NCI-H187 treated with DMSO at 0.1 percent for 48 hours (cell line): Measurements from ENCODE around the gene LYRM1.
"Not testable (repeated sequence)": the region's sequence is repeated elsewhere in the genome, so short reads cannot be mapped to it uniquely, and the experiment has no call there.

Experiments
- DNase-seq: peaks from one replicate; lab custom pipeline; 2025; lab: John Stamatoyannopoulos, UW

LYRM1 gene

GRCh38 chr16:20937736-20938135, 37.2 kb downstream of the LYRM1 start:
- DNase-seq, result no peak

GRCh38 chr16:20938426-20938825, 37.9 kb downstream of the LYRM1 start:
- no peak for DNase-seq

GRCh38 chr16:20939611-20940010, 39.0 kb downstream of the LYRM1 start:
- DNase-seq, result no peak

GRCh38 chr16:20940871-20941635, 40.5 kb downstream of the LYRM1 start:
- no peak for DNase-seq

GRCh38 chr16:20941636-20941926, 41.0 kb downstream of the LYRM1 start:
- no peak for DNase-seq

GRCh38 chr16:20942256-20942655, 41.7 kb downstream of the LYRM1 start:
- no peak for DNase-seq

GRCh38 chr16:20944861-20945574, 44.4 kb downstream of the LYRM1 start:
- DNase-seq, result no peak

GRCh38 chr16:20945575-20945875, 45.0 kb downstream of the LYRM1 start:
- DNase-seq, result not testable (repeated sequence)

- no peak for DNase-seq
These were observed 45.6 kb downstream of the LYRM1 start for GRCh38 chr16:20946015-20946629.

GRCh38 chr16:20948444-20948843, 47.9 kb downstream of the LYRM1 start:
- no peak for DNase-seq

GRCh38 chr16:20949660-20950059, 49.1 kb downstream of the LYRM1 start:
- DNase-seq, result no peak

- DNase-seq, result no peak
These were observed 49.7 kb downstream of the LYRM1 start for GRCh38 chr16:20950294-20950693.

GRCh38 chr16:20952139-20952920, 51.8 kb downstream of the LYRM1 start:
- no peak for DNase-seq

- no peak for DNase-seq
These were observed 54.0 kb downstream of the LYRM1 start for GRCh38 chr16:20954574-20954973.

GRCh38 chr16:20956319-20956718, 55.7 kb downstream of the LYRM1 start:
- DNase-seq, result no peak

GRCh38 chr16:20957153-20957552, 56.6 kb downstream of the LYRM1 start:
- DNase-seq, result no peak

- no peak for DNase-seq
These were observed 60.3 kb downstream of the LYRM1 start for GRCh38 chr16:20960899-20961298.

- DNase-seq, result no peak
These were observed 68.2 kb downstream of the LYRM1 start for GRCh38 chr16:20968765-20969164.

GRCh38 chr16:20969386-20969785, 68.8 kb downstream of the LYRM1 start:
- no peak for DNase-seq

- DNase-seq, result no peak
These were observed 70.8 kb downstream of the LYRM1 start for GRCh38 chr16:20971401-20971800.

GRCh38 chr16:20973201-20973600, 72.6 kb downstream of the LYRM1 start:
- not testable (repeated sequence) for DNase-seq
